Keratinocyte (primary cell): Measurements from ENCODE around the gene UPF1. TPM values are rescaled to one million over a fixed set of nuclear protein-coding genes. Genes with fewer than 3 reads are reported as not detected.

Source experiments
- DNase-seq: peaks from one replicate; pipeline ENCODE4 v3.0.0-alpha.2; 2011; ENCODE audit warnings: low read depth, missing footprints, low spot score
- FAIRE-seq: peaks from 2 replicates; lab custom pipeline; 2011; peaks lifted over from hg19 to GRCh38; lab: Jason Lieb, UNC
- H2AFZ ChIP-seq: 2 replicates; pipeline ENCODE4 v1.6.0; 2012; ENCODE audit warnings: low read length, control low read depth, inconsistent platforms; ENCODE audit not compliant: control insufficient read depth
- H3K27ac ChIP-seq: 2 replicates; pipeline ENCODE4 v1.5.1; 2011; ENCODE audit warnings: low read length; ENCODE audit not compliant: control insufficient read depth, insufficient read depth
- H3K27me3 ChIP-seq: 3 replicates; pipeline ENCODE4 v1.6.0; 2011; ENCODE audit warnings: low read length; ENCODE audit not compliant: control insufficient read depth, insufficient read depth; ENCODE audit errors: extremely low read depth
- H3K36me3 ChIP-seq, 2 experiments: 2 replicates in 1 of 2; 3 replicates in 1 of 2; pipeline ENCODE4 v1.5.1; 2011; ENCODE audit warnings: low read length in 2 of 2, mild to moderate bottlenecking in 1 of 2; ENCODE audit not compliant: control insufficient read depth in 2 of 2, insufficient read depth in 2 of 2; ENCODE audit errors: extremely low read depth in 1 of 2
- H3K4me1 ChIP-seq: 3 replicates; pipeline ENCODE4 v1.5.1; 2011; ENCODE audit warnings: low read length; ENCODE audit not compliant: control insufficient read depth, insufficient read depth; ENCODE audit errors: extremely low read depth
- H3K4me2 ChIP-seq: 3 replicates; pipeline ENCODE4 v1.6.0; 2011; ENCODE audit warnings: low read depth, low read length; ENCODE audit not compliant: control insufficient read depth, insufficient read depth; ENCODE audit errors: extremely low read depth
- H3K4me3 ChIP-seq, 3 experiments: fragments of 200-600 bp in 1 of 3; sonication (generic) in 1 of 3; 2 replicates in 2 of 3; 3 replicates in 1 of 3; pipeline ENCODE4 v1.5.1; 2011 to 2016; ENCODE audit warnings: low read length in 3 of 3, mild to moderate bottlenecking in 3 of 3, control low read depth in 2 of 3, inconsistent platforms in 1 of 3, low read depth in 1 of 3, mixed read lengths in 1 of 3, mixed run types in 1 of 3, moderate library complexity in 1 of 3; ENCODE audit not compliant: control insufficient read depth in 2 of 3, insufficient read depth in 2 of 3; ENCODE audit errors: extremely low read depth in 1 of 3
- H3K79me2 ChIP-seq: 2 replicates; pipeline ENCODE4 v1.6.0; 2012; ENCODE audit warnings: low read length; ENCODE audit not compliant: control insufficient read depth, insufficient read depth
- H3K9ac ChIP-seq: 3 replicates; pipeline ENCODE4 v1.6.0; 2011; ENCODE audit warnings: low read length; ENCODE audit not compliant: control insufficient read depth, insufficient read depth; ENCODE audit errors: extremely low read depth
- H3K9me1 ChIP-seq: 3 replicates; pipeline ENCODE4 v1.6.0; 2011; ENCODE audit warnings: low read length; ENCODE audit not compliant: control insufficient read depth, insufficient read depth; ENCODE audit errors: extremely low read depth
- H3K9me3 ChIP-seq: 2 replicates; pipeline ENCODE4 v1.5.1; 2012; ENCODE audit warnings: low read depth, low read length; ENCODE audit not compliant: control insufficient read depth
- H4K20me1 ChIP-seq: 3 replicates; pipeline ENCODE4 v1.6.0; 2011; ENCODE audit warnings: low read length; ENCODE audit not compliant: control insufficient read depth, insufficient read depth; ENCODE audit errors: extremely low read depth
- CTCF ChIP-seq, 3 experiments: IDR thresholded peaks in 1 of 3; conservative IDR thresholded peaks in 1 of 3; optimal IDR thresholded peaks in 1 of 3; 2 replicates in 2 of 3; 3 replicates in 1 of 3; pipeline versions ENCODE3 to v1.5.1; 2011; ENCODE audit warnings: low read length in 3 of 3, mild to moderate bottlenecking in 3 of 3, moderate library complexity in 2 of 3, control low read depth in 1 of 3, inconsistent platforms in 1 of 3; ENCODE audit not compliant: insufficient read depth in 2 of 3; ENCODE audit errors: extremely low read depth in 1 of 3
- EZH2 ChIP-seq: IDR thresholded peaks from one replicate; pipeline ENCODE4 v1.6.1; 2012; ENCODE audit warnings: inconsistent platforms, mild to moderate bottlenecking, low read length, moderate library complexity
- dilution Hi-C: fragments of 300-500 bp; cut with MboI; formaldehyde crosslinking; loops from one replicate; pipeline ENCODE4 v1.7.0; 2020; ENCODE audit warnings: low sequenced_read_pairs; ENCODE audit not compliant: extremely low pct_ligation_motif_present
- polyA plus RNA-seq, 5 experiments: library from polyadenylated mRNA; depleted of rRNA in 3 of 5; stranded (reverse) in 3 of 5; stranded (forward) in 1 of 5; unstranded in 1 of 5; fragments of >200 nt; gene quantifications; 1 replicate in 1 of 5; 2 replicates in 3 of 5; 3 replicates in 1 of 5; pipeline versions ENCODE4 v1.2.1 to v1.2.3, GENCODE V29; 2011 to 2012; ENCODE audit warnings: missing spikeins in 2 of 5, low read depth in 1 of 5, low replicate concordance in 1 of 5

Gene UPF1
- polyA plus RNA-seq, 1 donor (not counting 4 experiments of a cell fraction or from before 2014, with no cell fraction given), result 33.7 TPM

GRCh38 chr19:18834644-18834984 lies 2.9 kb downstream of the UPF1 start:
- Histone ChIP-seq H4K20me1 (peaks cover 57% of the 10 kb centered on the region), H3K4me2 (peak overlapping the region; percentile 98), H3K27ac (peak overlapping the region; percentile 47), H3K9ac (peak overlapping the region; percentile 94), H3K9me3 (no peaks in the 10 kb centered on the region), H3K4me3 (peak overlapping the region in 2 of 3 experiments; percentile 81 to 98), H3K36me3 (peaks cover 13 to 36% of the 10 kb centered on the region in 2 experiments), H2AFZ (no peak overlapping the region), H3K4me1 (peaks cover 19% of the 10 kb centered on the region), H3K9me1 (peaks cover 2% of the 10 kb centered on the region), H3K27me3 (no peaks in the 10 kb centered on the region), H3K79me2 (peaks cover 78% of the 10 kb centered on the region)
- no peak for DNase-seq
- FAIRE-seq, result no peak
- dilution Hi-C loops, result no loop called here
- no peak for TF ChIP-seq EZH2
- TF ChIP-seq CTCF (optimal IDR thresholded peaks at IDR 0.05 in 1 of 3, IDR thresholded peaks at IDR 0.05 in 1 of 3, conservative IDR thresholded peaks at IDR 0.05 in 1 of 3; ENCODE audit: extremely low read depth in 1 of 3, insufficient read depth in 2 of 3, low read length in 3 of 3), result no peak

DNA sequence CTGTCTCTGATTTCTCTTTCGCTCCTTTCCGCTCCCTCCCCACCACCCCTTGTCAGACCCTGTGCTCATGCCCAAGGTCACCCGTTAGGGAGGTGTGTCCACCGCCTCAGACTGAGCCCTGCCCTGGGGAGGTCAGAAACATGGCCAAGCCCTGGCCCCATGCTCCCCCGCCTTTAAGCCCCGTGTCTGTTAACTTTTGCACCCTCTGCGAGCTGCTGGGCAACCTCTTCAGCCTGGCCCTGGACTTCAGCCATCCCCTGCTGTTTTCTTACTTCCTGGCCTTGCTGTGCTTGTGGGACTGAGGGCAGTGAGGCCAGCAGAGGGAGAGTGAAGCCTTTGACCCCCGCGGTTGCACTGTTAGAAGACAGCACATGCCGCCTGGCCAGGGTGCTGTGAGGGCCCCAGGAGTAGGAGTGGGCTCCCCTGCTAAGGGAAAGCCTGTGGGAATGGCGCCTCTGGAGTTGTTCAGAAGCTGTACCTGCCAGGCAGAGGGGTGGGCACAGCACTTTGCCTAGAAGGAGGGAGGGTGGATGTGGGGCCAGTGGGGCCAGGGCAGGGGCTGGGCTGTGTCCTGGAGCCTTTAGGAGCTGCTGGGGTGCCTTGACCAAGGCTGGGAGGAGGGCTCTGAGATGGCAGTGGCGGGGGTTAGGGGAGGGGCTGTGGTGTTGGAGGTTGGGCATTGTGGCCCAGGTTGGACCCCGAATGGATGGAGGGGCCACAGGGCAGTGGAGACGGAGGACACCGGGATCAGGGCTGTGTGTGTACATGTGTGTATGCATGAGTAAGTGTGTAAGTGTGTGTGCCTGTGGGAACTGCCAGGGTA lies 7.9 kb downstream of the UPF1 start:
- Histone ChIP-seq H3K4me2 (no peak overlapping the region), H3K4me1 (peaks cover 7% of the 10 kb centered on the region), H3K27me3 (no peaks in the 10 kb centered on the region), H3K79me2 (peaks cover 99% of the 10 kb centered on the region), H3K9me3 (no peaks in the 10 kb centered on the region), H3K4me3 (no peak overlapping the region), H3K27ac (no peak overlapping the region), H3K9ac (no peak overlapping the region), H3K36me3 (peaks cover 17 to 31% of the 10 kb centered on the region in 2 experiments), H2AFZ (no peak overlapping the region), H4K20me1 (peaks cover 79% of the 10 kb centered on the region), H3K9me1 (peaks cover 6% of the 10 kb centered on the region)
- TF ChIP-seq CTCF (optimal IDR thresholded peaks at IDR 0.05 in 1 of 3, IDR thresholded peaks at IDR 0.05 in 1 of 3, conservative IDR thresholded peaks at IDR 0.05 in 1 of 3; ENCODE audit: extremely low read depth in 1 of 3, insufficient read depth in 2 of 3, low read length in 3 of 3) (no peak), EZH2 (no peak)
- DNase-seq, result no peak
- FAIRE-seq, result no peak
- dilution Hi-C loops, result no loop called here
